MM.1S (cell line): ENCODE results near the gene CIROP.

Source experiments
- DNase-seq: peaks from one replicate; pipeline ENCODE4 v3.0.0-alpha.2; 2015
- H2AFZ ChIP-seq: fragments of 300-600 bp; sonication (generic); 2 replicates; pipeline ENCODE4 v1.6.0; 2016; ENCODE audit warnings: antibody characterized with exemption, low read length
- H3F3A ChIP-seq: fragments of 300-600 bp; sonication (generic); 2 replicates; pipeline ENCODE4 v1.6.1; 2016; ENCODE audit warnings: mild to moderate bottlenecking, antibody characterized with exemption, low read length, moderate library complexity, mixed read lengths; ENCODE audit not compliant: insufficient read depth
- H3K27ac ChIP-seq: fragments of 300-600 bp; sonication (generic); 2 replicates; pipeline ENCODE4 v1.5.1; 2016; ENCODE audit warnings: mild to moderate bottlenecking, low read length
- H3K27me3 ChIP-seq: fragments of 300-600 bp; sonication (generic); replicated peaks from 2 replicates; pipeline ENCODE4 v1.6.0; 2016; ENCODE audit warnings: low read length; ENCODE audit not compliant: insufficient read depth
- H3K36me3 ChIP-seq: fragments of 300-600 bp; sonication (generic); replicated peaks from 2 replicates; pipeline ENCODE4 v1.6.1; 2016; ENCODE audit warnings: mild to moderate bottlenecking, low read length, mixed read lengths; ENCODE audit not compliant: insufficient read depth
- H3K4me1 ChIP-seq: fragments of 300-600 bp; sonication (generic); 2 replicates; pipeline ENCODE4 v1.6.1; 2016; ENCODE audit warnings: low read length, mixed read lengths
- H3K4me2 ChIP-seq: fragments of 300-600 bp; sonication (generic); 2 replicates; pipeline ENCODE4 v1.6.0; 2016; ENCODE audit warnings: low read depth, low read length
- H3K4me3 ChIP-seq: fragments of 300-600 bp; sonication (generic); 2 replicates; pipeline ENCODE4 v1.5.1; 2016; ENCODE audit warnings: low read length, mixed read lengths
- H3K79me2 ChIP-seq: fragments of 300-600 bp; sonication (generic); 2 replicates; pipeline ENCODE4 v1.6.1; 2016; ENCODE audit warnings: mixed run types, low read length, mixed read lengths
- H3K9ac ChIP-seq: fragments of 300-600 bp; sonication (generic); 2 replicates; pipeline ENCODE4 v1.6.1; 2016; ENCODE audit warnings: low read length, mixed read lengths
- H3K9me2 ChIP-seq: fragments of 300-600 bp; sonication (generic); replicated peaks from 2 replicates; pipeline ENCODE4 v1.6.1; 2016; ENCODE audit warnings: mild to moderate bottlenecking, low read length, mixed read lengths; ENCODE audit not compliant: insufficient read depth
- H3K9me3 ChIP-seq: fragments of 300-600 bp; sonication (generic); replicated peaks from 2 replicates; pipeline ENCODE4 v1.6.1; 2016; ENCODE audit warnings: mild to moderate bottlenecking, low read length, mixed read lengths; ENCODE audit not compliant: insufficient read depth
- H4K20me1 ChIP-seq: fragments of 300-600 bp; sonication (generic); 2 replicates; pipeline ENCODE4 v1.6.1; 2016; ENCODE audit warnings: mild to moderate bottlenecking, low read length, moderate library complexity, mixed read lengths; ENCODE audit not compliant: insufficient read depth
- EZH2 ChIP-seq: fragments of 300-600 bp; sonication (generic); optimal IDR thresholded peaks from 2 replicates; pipeline ENCODE3; 2017; ENCODE audit warnings: low read depth, mild to moderate bottlenecking, antibody characterized with exemption, low read length, mixed read lengths
- EZH2phosphoT487 ChIP-seq: fragments of 300-600 bp; sonication (generic); IDR thresholded peaks from 2 replicates; pipeline ENCODE4 v1.6.1; 2018; ENCODE audit warnings: antibody characterized with exemption, low read length
- TF ChIP-seq, protein P1 (sequence below): fragments of 300-600 bp; sonication (generic); IDR thresholded peaks from 2 replicates; pipeline ENCODE4 v1.5.1; 2016; ENCODE audit warnings: antibody characterized with exemption, low read length, mixed read lengths

CIROP gene

DNA sequence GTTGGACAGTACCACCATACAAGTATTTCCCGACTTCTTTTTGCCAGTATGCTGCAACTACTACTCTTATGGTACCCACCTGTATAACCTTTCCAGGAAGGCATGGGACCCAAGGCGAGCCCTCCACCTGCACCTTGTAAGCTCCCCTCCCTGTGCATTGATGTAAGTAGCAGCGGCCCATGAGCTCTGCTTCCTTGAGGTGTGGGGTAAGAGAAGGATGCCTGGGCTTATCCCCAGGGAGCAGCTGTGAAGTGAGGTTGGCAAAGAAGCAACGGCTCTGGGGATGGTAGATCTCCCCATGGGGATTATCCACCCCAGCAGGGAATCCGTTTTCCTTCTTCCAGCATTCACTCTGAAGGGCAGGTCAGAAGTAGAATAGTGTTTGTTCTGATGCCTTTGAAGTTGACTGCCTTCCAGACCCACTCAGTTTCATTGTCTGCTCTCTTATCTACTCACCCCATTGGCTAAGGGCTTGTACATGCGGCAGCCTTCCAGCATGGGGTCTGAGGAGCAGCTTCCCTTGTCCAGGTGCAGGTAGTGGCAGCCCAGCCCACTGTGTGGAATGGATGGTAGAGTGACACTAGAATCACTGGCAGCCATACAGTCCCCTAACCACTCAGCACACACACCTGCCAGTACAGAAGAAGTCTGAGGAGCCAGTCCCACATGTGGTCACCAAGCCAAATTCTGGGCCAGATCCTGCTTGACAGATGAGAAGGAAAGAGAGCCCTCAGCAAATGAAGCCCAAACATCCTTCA, 3.4 kb downstream of the CIROP start:
- Histone ChIP-seq H3K27ac (no peak overlapping the region), H4K20me1 (no peaks in the 10 kb centered on the region), H3K4me3 (no peak overlapping the region), H3K9me3 (no peaks in the 10 kb centered on the region), H3K9ac (no peak overlapping the region), H3K36me3 (no peaks in the 10 kb centered on the region), H3K4me2 (no peak overlapping the region), H3K79me2 (peaks cover 22% of the 10 kb centered on the region), H3K9me2 (no peaks in the 10 kb centered on the region), H3K27me3 (no peaks in the 10 kb centered on the region), H2AFZ (no peak overlapping the region), H3F3A (no peaks in the 10 kb centered on the region), H3K4me1 (peaks cover 3% of the 10 kb centered on the region)
- TF ChIP-seq EZH2phosphoT487 = no peak
- no peak for DNase-seq

DNA sequence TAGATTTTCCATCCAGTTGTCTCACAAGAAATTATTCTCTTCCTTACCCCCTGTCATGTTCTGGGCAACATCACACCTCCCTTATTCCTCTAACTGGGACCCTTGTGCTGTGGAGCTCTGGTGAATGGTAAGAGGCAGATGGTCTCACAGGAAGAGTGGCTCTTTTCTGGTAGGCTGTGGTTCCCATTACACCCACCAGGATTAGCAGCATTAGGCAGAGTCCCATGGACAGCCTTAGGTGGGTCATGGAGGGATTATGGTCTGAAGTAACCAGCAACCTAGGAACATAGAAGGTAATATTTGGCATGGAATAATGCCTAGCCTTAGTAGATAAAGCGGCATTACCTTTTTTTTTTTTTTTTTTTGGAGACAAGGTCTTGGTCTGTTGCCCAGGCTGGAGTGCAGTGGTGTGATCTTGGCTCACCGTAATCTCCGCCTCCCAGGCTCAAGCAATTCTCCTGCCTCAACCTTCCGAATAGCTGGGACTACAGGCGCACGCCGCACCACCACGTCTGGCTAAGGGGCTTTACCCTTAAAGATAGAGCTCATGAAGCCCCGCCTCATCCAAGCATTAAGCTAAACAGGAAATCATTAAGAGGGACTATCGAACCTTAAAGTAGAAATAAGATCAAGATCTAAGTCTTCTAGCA, 5.5 kb downstream of the CIROP start:
- no peaks in the 10 kb centered on the region for H3K4me1 ChIP-seq
- no peak overlapping the region for H2AFZ ChIP-seq
- no peak overlapping the region for H3K4me3 ChIP-seq
- TF ChIP-seq EZH2 (no peak), EZH2phosphoT487 (no peak)
- TF ChIP-seq, protein P1, sequence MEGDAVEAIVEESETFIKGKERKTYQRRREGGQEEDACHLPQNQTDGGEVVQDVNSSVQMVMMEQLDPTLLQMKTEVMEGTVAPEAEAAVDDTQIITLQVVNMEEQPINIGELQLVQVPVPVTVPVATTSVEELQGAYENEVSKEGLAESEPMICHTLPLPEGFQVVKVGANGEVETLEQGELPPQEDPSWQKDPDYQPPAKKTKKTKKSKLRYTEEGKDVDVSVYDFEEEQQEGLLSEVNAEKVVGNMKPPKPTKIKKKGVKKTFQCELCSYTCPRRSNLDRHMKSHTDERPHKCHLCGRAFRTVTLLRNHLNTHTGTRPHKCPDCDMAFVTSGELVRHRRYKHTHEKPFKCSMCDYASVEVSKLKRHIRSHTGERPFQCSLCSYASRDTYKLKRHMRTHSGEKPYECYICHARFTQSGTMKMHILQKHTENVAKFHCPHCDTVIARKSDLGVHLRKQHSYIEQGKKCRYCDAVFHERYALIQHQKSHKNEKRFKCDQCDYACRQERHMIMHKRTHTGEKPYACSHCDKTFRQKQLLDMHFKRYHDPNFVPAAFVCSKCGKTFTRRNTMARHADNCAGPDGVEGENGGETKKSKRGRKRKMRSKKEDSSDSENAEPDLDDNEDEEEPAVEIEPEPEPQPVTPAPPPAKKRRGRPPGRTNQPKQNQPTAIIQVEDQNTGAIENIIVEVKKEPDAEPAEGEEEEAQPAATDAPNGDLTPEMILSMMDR = no peak
- no peaks in the 10 kb centered on the region for H4K20me1 ChIP-seq
- no peaks in the 10 kb centered on the region for H3F3A ChIP-seq
- no peaks in the 10 kb centered on the region for H3K36me3 ChIP-seq
- no peak overlapping the region for H3K4me2 ChIP-seq
- DNase-seq = no peak
- no peaks in the 10 kb centered on the region for H3K9me3 ChIP-seq
- peaks cover 29% of the 10 kb centered on the region for H3K79me2 ChIP-seq
- H3K9me2 ChIP-seq = no peaks in the 10 kb centered on the region
- no peak overlapping the region for H3K27ac ChIP-seq
- H3K27me3 ChIP-seq = no peaks in the 10 kb centered on the region
- H3K9ac ChIP-seq = no peak overlapping the region

DNA sequence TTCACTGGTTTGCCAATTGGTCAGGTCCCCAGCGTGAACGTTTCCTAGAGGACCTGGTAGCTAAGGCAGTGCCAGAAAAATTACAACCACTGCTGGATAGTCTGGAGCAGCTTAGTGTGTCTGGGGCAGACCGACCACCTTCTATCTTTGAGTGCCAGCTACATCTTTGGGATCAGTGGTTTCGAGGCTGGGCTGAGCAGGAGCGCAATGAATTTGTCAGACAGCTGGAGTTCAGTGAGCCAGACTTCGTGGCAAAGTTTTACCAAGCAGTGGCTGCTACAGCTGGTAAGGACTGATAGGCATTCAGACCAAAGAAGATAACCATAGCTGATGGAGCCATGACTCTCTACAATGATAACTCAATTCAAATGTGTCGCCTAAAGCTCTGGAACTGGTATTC, 7.0 kb downstream of the CIROP start:
- no peaks in the 10 kb centered on the region for H3K36me3 ChIP-seq

More for the DNA sequence above, 7.0 kb downstream of the CIROP start:
- Histone ChIP-seq H3K4me1 (no peaks in the 10 kb centered on the region), H3K9me3 (no peaks in the 10 kb centered on the region), H3K9me2 (no peaks in the 10 kb centered on the region), H4K20me1 (no peaks in the 10 kb centered on the region), H3F3A (no peaks in the 10 kb centered on the region), H3K79me2 (peaks cover 45% of the 10 kb centered on the region), H3K27me3 (no peaks in the 10 kb centered on the region), H2AFZ (no peak overlapping the region), H3K4me3 (no peak overlapping the region), H3K9ac (no peak overlapping the region), H3K27ac (no peak overlapping the region), H3K4me2 (no peak overlapping the region)
- DNase-seq = no peak
- TF ChIP-seq EZH2 (no peak), EZH2phosphoT487 (no peak)
- TF ChIP-seq, protein P1 = no peak
